NCI-H345 treated with DMSO at 0.1 percent for 48 hours (cell line): ENCODE data around the gene CHN2.

Experiments
- DNase-seq: peaks from one replicate; lab custom pipeline; 2025; ENCODE audit not compliant: unreplicated experiment; lab: John Stamatoyannopoulos, UW

CHN2 gene

DNA sequence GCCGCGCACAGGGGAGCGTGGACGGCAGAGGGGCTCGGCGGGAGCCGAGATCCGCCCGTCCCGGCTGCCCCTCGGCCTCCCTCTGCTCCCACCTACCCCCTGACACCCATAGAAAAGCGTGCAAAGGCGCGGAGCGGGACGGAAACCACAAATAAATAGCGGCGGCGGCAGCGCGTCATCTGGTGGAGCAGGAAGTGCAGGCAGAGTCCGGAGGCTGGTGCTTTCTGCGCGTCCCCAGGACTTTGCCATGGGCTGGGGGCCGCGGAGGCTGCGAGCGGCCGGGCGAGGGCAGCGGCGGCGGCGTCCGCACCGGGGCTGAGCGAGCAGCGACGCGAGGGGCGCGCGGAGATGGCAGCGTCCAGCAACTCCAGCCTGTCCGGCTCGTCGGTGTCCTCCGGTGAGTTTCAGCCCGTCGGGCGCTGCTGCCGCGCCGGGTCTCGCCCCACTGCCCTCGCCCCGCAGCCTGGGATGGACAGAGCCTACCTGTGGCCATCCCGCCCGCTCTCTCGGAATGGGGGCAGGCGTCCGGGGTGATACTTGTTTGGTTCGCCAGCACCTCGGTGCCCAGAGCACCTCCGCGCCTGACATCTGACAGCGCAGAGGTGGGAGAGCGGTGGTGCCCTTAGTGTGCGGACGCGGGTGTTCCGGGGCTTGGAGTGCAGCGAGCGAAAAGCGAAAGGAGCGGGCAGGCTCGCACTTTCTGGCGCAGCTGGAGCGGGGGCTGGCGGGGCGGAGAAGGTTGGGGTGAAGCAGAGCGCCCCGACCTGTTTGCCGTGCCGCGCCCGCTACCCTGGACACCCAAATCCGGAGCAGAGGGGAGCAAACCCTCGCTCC, at the start of gene CHN2:
Gene CHN2, plus strand, starts transcription at position 182 of the 834 bp plus-strand sequence.
- DNase-seq: peak; percentile 49

DNA sequence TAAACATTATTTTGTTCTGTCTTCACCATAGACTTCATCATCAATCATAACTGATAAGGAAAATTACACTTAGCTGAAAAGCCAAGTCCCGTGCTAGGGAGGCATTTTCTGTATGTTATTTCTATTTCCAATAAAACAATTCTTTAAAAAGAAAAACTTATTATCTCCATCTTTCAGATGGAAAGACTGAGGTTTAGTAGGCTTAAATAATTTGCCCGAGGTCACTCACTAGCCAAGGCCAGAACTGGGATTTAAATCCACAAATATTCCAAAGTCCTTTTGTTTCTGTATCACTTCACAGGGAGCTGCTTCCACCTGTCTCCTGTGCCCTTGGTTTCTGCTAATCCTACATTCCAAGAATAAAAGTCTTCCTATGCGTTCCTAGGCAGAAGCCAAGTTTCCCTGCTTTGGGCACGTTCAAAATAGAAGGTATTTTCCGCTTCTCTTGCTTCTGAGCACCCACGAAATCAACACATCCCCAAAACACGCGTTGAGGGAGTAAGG, 49.0 kb upstream of the CHN2 start:
- no peak for DNase-seq

DNA sequence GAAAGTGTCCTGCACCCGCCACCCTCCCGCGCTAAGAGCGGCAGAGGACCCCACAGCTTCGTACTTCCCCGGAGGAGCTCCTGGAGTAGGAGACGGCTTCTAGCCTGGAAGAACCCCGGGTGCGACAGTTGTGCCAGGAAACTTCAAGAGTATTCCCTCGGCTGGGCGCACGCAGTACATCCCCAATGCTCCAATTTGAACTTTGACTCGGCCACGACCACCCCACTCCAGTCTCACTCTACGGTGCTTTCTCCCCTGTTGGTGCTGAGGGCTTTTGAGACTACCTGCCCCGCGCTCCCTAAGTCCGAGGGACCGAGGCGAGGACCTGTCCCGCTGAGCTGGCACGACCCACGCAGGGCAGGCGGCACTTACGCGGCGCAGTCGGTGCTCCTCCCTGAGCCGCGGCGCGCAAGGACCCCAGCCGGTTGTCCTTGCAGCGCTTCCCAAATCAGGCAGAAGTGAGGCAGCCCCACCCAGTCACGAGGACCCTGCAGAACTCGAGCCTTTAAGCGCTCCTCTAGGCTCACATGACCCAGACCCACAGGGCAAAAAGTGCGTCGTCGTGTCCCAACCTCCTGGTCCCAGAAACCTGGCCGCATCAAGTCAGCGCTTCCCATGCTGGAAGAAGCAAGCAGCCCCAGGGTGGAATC, 48.4 kb upstream of the CHN2 start, which contains the start of gene CPVL:
Gene CPVL, minus strand, starts transcription at position 481 of the 650 bp plus-strand sequence. CDS start 25,476 bp downstream, outside the sequence.
- peak; percentile 55 for DNase-seq

DNA sequence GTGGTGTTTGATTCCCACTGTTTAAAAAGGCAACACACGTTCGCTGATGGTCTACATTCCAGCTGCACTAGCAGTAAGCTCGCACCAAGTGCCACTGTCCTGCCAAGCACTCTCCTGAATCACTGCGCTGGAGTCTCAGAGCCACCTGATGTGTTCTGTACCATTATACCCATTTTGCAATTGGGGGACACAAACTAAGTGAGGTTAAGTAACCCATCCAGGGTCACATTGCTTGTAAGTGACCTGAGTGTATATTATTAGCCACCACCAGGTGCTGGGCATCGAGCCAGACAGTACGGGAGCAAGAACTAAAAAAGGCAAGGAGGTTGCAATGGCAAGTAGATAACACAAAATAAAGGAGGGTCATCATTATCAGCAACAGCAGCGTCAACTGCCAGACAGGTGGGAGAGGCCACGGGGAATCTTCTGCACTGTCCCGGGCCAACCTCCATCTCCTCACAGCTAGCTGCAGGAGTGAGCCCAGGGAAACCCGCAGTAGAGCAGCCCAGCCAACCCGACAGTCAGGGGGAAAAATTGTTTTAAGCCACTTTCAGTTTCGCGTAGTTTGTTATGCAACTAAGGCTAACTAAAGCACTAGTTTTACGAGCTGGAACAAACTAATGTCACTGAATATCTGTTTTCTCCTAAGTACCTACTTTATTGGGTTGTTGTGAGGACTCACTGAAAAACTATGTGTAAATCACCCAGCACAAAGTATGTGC, 47.5 kb upstream of the CHN2 start:
- peak; percentile 55 for DNase-seq

DNA sequence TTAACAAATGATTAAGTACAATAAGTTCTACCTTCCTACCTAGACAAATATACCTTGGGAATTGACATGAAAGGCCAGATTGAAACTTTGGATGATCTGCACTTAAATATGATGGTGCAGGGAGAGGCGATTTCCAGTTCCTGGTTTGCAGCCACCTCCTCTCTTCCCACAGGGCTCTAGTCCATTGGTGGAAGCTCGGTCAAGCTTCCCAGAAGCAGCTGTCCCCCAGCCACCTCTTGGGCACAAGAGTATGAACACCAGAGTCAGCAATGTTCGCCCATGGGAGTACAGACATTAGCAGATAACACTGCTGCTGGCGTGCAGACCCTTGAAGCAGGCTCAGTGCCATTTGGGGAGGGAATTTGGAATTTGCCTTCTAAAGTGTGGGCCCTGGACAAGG, 46.8 kb upstream of the CHN2 start:
- DNase-seq: no peak

DNA sequence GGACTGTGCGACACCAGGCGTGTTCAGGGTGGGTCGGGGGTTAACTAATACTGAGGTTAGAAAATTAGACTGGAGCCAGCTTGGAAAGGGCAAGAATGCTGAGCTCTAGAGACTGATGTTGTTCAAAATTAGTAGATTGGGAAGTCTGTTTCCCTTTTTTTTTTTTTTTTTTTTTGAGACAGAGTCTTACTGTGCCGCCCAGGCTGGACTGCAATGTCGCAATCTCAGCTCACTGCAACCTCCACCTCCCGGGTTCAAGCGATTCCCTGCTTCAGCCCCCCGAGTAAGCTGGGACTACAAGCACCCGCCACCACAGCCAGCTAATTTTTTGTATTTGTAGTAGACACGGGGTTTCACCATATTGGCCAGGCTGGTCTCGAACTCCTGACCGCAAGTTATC, 45.5 kb upstream of the CHN2 start:
- DNase-seq: no peak

DNA sequence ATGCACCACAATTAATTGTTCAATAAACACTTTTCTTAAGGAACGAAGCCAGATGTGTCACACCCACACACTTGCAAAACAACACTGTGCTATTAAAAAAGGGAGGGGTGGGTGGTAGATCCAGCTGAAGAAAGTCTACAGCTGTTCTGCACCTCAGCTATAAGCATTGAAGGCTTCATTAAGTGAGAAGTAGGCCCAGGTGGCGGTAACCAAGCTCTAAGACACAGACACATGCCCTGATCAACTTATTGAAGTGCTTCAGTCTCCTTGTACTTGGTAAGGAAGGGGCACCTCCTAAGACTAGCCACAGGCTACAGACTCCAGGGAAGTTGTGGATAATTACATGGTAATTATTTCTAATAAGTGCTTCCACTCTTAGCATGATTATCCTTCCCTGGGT, 43.7 kb upstream of the CHN2 start:
- DNase-seq: no peak

DNA sequence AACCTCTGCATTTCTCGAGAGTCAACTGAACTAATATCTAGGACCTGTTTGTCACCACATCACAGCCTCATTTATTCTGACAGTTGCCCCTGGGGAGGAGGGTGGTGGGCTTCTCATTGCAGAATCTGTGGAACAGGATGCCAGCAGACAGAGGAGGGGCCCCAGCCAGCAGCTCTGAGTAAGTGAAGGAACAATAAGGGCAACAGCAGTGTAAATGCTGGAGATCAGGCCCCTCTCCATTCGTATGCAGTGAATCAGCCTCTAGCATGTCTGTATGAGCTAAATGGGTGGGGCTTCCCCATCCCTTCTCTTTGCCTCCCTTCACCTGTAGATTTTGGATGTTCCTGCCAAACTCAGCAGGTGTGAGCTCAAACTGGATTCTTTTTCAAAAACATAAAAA, 40.5 kb upstream of the CHN2 start:
- DNase-seq: no peak

DNA sequence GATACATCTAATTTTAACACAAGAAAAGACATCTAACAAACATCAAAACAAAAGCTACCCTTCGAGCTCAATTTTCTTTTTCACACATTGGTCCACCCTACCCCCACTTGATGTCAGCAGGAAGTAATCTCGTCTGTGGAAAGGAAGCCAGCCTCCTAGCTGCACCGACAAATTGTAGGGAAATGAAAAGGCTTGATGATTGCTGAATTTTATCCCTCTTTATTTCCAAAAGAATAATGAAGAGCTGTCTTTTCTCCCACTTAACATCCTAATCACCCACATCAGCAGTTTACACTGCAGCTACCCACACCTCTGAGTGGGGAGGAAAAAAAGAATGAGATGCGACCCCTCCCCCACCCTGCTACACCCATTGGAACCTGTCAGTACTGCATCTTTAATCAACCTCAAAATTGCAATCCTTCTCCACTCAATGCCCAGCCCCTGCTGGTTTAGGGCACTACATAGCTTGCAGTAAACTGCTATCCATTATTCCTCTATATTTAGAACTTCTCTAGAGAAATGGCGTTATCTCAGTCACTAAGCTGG, 37.6 kb upstream of the CHN2 start:
- DNase-seq: peak; percentile 37

DNA sequence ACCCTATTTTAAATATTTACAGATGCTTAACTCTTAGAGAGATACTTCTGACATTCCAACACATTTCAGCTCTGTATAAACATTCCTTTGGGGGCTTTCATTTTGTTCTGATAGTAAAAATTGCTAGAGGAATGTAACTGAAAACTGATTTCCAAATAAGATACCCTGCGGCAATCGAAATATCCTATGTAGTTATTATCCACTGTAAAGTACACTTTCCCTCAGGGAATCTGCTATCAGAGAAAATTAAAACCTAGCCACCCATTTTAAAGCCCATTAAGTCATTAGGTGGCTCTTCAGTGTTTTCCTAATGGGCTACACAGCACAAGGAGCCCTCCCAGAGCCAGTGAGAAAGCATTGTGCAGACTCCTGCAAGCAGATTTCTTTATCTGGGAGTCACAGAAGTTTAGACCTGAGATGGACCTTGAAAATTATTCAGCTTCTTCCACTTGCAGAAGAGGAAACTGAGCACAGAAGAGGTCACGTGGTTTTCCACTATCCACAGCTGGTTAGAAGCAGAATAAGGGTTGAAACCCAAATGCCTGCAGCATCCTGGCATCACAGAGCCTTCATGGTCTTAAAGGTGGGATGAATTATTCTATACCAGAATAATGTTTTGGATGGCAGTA, 35.7 kb upstream of the CHN2 start:
- DNase-seq: no peak

DNA sequence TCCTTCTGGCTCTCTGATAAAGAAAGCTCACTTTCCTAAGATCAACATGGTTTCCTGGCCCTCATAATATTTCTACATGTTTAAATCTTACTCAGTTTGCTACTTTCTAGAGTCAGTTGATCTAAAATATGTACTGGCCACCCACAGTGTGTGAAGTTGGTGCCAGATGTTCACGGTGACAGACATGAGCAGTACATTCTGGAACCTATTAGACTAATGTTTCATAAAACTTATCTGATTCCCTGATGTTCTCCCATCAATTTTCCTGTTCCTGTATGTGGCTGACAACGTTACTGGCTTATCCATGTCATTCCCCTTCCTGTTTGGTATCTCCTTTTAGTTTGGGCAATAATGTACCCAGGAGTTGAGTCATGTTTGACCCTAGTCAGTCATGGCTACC, 34.5 kb upstream of the CHN2 start:
- DNase-seq: no peak

DNA sequence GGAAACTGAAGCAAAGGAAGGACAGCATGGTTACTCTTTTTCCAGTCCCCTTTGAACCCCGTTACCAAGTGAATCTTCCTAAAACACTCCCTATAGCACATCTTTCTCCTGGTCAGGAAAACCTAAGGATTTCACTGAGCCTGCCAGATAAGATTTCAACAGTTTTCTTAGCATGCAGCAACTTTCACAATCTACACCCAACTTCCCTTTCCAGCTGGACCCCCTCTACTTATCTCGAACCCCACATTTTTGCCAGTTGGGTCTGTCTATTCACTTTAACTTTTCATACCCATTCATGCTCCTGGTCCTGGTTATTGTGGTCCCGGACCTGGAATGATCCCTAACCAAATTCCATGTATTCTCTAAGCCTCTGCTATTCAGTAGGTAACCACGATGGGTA, 33.3 kb upstream of the CHN2 start:
- no peak for DNase-seq

DNA sequence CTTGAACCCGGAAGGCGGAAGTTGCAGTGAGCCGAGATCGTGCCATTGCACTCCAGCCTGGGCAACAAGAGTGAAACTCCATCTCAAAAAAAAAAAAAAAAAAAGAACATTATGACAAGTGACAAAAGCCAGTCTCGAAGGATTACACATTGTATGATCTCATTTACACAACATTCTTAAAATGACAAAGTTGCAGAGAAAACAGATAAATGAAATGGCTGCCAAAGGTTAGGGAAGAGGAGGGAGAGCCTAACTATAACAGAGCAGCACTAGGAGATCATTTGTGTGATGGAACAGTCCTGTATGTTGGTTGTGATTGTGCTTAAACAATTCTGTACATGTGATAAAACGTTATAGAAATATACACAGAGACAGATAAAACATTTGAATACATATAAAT, 32.0 kb upstream of the CHN2 start:
- DNase-seq: no peak

DNA sequence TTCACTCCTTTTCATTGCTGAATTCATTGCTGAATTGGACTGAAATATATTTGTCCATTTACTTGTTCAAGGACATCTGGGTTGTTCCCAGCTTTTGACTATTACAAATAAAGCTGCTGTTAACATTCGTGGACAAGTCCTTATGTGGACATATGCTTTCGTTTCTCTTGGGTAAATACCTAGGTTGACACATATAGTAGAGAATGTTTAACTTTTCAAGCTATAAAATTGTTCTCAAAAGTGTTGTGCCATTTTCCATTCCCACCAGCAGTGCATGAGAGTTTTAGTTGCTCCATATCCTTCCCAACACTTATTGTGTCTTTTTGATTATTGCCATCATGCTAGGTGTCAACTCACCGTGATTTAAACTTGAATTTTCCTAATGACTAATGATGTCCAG, 30.7 kb upstream of the CHN2 start:
- no peak for DNase-seq

DNA sequence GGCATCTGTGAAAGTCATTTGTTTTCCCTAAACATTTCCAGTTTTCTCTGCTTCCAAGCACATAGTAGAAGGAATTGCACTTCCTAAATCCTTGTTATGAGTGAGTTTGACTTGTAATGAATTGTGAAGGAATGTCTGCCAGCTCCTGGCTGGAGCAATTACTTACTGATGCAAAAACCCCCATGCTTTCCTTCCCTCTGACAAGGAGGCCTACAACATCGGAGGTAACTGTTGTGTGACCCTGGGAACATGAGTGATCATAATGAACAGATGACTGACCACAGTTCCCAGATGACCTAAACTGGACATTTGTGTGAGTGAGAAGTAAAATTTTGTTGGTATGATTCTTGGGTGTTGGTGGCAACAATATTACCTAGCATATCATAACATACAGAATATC, 26.9 kb upstream of the CHN2 start:
- DNase-seq: no peak

DNA sequence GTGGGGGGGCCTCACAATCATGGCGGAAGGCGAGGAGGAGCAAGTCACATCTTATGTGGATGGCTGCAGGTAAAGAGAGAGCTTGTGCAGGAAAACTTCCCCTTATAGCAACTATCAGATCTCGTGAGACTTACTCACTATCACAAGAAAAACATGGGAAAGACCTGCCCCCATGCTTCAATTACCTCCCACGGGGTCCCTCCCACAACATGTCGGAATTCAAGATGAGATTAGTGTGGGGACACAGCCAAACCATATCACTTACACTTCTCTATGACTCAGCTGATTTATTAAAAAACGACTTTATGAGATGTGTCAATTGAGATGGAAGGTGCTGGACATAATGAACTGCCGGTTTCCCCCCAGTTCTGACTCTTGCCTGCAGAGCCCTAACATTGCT, 23.8 kb upstream of the CHN2 start:
- no peak for DNase-seq

DNA sequence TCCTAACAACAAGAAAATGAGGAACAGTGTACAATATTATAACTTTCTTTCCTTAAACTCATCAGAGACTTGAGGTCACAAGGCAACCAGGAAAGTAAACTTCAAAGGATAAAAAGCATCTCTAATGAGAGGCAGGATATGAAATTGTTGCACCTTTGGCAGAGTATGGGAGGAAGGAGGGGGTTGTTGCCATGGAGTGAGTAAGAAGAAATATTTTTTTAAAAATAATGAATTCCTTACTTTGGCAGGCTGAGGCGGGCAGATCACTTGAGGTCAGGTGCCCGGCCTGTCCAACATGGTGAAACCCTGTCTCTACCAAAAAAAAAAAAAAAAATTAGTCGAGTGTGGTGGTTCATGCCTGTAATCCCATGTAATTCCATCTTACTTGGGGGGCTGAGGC, 21.1 kb upstream of the CHN2 start:
- no peak for DNase-seq

DNA sequence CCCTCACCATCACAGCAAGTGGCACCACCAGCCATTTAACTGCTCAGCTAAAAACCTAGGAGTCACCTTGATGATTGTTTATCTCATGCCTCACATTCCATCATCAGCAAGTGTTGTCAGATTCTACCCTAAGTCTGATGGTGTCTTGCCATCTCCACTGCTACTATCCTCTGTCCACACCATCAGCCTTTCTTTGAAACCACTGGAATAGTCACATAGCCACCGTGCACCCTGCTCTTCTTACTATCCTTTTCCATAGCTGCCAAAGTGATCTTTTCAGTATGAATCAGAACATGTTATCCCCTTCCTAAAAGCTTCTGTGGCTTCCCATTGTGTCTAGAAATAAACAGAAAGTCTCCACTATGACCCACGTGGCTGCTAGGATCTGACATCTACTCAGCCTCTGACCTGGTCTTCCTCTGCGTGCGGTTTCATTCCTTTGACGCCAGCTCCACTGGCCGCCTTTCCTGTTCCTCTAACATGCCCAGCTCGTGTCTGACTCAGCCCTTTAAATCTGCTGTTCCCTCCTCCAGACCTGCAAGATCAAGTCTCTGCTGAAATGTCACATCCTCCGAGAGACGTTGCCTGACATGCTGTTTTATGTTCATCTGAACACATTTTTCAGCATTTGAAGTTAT, 16.5 kb upstream of the CHN2 start:
- DNase-seq: no peak

DNA sequence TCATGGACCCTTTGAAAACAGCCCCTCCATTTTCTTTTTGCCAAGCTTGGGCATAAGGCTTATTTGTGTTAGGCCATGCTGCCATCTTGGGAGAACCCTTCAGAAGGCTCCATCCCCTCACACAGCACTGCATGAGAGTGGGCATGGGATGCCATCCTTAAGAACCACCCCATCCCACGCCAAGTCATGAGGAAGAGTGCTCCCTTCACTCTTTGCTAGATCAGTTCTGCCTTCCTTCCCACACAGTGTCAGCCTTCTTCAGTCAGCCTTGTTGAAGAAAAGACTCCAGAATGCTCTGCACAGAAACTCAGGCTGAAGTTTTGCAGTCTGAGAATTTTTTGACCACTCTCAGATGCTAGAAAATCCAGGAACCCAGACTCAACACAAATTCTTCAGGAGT, 15.5 kb upstream of the CHN2 start:
- no peak for DNase-seq

DNA sequence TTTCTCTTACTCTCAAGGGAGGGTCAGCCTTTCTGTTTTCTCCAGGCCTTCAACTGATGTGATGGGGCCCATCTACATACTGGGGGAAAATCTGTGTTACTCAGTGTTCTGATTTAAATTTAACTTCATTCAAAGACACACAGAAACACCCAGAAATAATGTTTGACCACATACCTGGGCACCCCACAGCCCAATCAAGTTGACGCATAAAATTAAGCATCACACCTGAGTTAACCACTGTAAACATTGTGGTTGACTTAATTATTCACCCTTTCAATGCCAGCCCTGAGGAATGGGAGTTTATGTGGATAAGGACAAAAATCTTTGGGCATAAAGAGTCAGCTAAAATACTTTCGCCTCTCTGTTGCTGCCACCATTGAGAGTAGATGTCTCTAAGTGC, 10.0 kb upstream of the CHN2 start:
- DNase-seq: no peak

DNA sequence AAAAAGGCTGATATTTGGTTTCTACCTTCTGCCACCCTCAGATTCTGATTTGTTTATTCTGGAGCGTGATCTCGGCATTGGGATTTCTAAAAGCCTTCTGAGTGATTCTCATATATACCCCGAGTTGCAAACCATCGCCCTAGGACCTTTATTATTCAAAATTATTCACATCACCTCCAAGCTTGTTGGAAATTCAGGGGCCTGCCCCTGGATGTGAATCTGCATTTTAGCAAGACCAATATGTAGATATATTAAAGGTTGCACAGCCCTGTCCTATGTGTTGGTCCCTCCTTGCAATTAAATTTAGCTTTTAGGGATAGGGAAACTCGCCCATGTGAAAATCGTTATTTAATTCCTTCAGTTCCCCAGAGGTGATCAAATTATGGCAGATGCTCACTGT, 9.0 kb upstream of the CHN2 start:
- no peak for DNase-seq
